ENCODE measurements around the gene ZMIZ2. TPM values are rescaled to one million over a fixed set of nuclear protein-coding genes. Genes with fewer than 3 reads are reported as not detected.
"Not testable (repeated sequence)": the region's sequence is repeated elsewhere in the genome, so short reads cannot be mapped to it uniquely, and the experiment has no call there.

The ZMIZ2 gene
- total RNA-seq, 1 experiment from 2014 or later, result 91.3 TPM

DNA sequence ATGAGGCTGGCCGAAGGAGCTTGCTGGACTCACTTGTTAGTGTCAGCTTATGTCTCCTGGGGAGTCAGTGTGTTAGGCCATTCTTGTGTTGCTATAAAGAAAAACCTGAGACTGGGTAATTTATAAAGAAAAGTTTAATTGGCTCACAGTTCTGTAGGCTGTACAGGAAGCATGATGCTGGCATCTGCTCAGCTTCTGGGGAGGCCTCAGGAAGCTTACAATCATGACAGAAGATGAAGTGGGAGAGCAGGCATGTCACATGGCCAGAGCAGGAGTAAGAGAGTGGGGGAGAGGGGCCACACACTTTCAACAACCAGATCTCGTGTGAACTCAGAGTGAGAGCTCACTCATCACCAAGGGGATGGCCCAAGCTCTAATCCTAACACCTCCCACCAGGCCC lies 49.0 kb upstream of the ZMIZ2 start:
- H3K27ac ChIP-seq (ENCODE audit: low read depth, low read length); H3K4me1 ChIP-seq (ENCODE audit: control insufficient read depth in 1 of 2, insufficient read depth in 2 of 2, low read length in 2 of 2); CTCF ChIA-PET; H3K9me3 ChIP-seq (ENCODE audit: control insufficient read depth in 1 of 2, insufficient read depth in 1 of 2, low read depth in 1 of 2, low read length in 2 of 2); ATAC-seq; POLR2A ChIA-PET; RAD21 ChIA-PET (ENCODE audit: low non-redundant PET in 1 of 2, low total read pairs in 2 of 2, uncharacterized antibody in 2 of 2, unreplicated experiment in 2 of 2); H3K9me2 ChIP-seq (ENCODE audit: insufficient read depth); H3K79me2 ChIP-seq (ENCODE audit: insufficient read depth, low read length); H2AFZ ChIP-seq (ENCODE audit: low read depth, low read length, poor library complexity, severe bottlenecking); intact Hi-C loops (cut with micrococcal nuclease); BruUV-seq (replicated peaks); H3K4me3 ChIP-seq (replicated peaks in 1 of 2; ENCODE audit: low read depth in 1 of 2, low read length in 2 of 2); DNase-seq (ENCODE audit: low read depth, low spot score); H3K9ac ChIP-seq (ENCODE audit: low read length); H3K4me2 ChIP-seq (ENCODE audit: low read length); H4K20me1 ChIP-seq (ENCODE audit: insufficient read depth); H3K27me3 ChIP-seq (ENCODE audit: insufficient read depth, low read length): not testable (repeated sequence)
- peaks cover 13 to 38% of the 10 kb centered on the region in 2 experiments; a peak in 2 of 4 replicates for H3K36me3 ChIP-seq (ENCODE audit: control insufficient read depth in 1 of 2, insufficient read depth in 2 of 2, low read length in 2 of 2)

DNA sequence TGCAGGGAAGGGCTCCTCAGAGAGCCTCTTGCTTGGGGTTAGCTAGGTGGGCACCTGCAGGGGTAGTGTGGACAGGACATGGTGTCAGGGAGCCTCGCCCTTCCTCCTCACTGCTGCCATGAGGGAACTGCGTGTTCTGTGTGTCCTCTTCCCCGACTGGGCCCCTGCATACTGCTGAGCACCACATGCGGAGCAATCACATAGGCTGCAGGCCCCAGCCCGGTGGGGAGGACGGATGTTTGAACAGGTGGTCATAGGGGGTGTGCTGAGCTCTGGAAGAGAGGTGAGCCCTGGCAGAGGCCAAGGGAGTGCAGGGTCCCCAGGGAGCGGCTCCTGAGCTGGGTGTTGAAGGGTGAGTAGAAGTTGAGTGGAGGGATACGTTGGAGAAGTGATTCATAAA lies 48.3 kb upstream of the ZMIZ2 start:
- Histone ChIP-seq H3K4me1 (ENCODE audit: control insufficient read depth in 1 of 2, insufficient read depth in 2 of 2, low read length in 2 of 2) (no peaks in the 10 kb centered on the region), H3K27me3 (ENCODE audit: insufficient read depth, low read length) (no peaks in the 10 kb centered on the region), H3K27ac (ENCODE audit: low read depth, low read length) (no peak overlapping the region), H3K79me2 (ENCODE audit: insufficient read depth, low read length) (no peaks in the 10 kb centered on the region), H3K9me2 (ENCODE audit: insufficient read depth) (no peaks in the 10 kb centered on the region), H3K4me3 (replicated peaks in 1 of 2; ENCODE audit: low read depth in 1 of 2, low read length in 2 of 2) (no peak overlapping the region), H3K9me3 (ENCODE audit: control insufficient read depth in 1 of 2, insufficient read depth in 1 of 2, low read depth in 1 of 2, low read length in 2 of 2) (peaks cover 0 to 5% of the 10 kb centered on the region in 2 experiments; a peak in 1 of 4 replicates), H3K4me2 (ENCODE audit: low read length) (no peak overlapping the region), H3K36me3 (ENCODE audit: control insufficient read depth in 1 of 2, insufficient read depth in 2 of 2, low read length in 2 of 2) (peaks cover 13 to 38% of the 10 kb centered on the region in 2 experiments; a peak in 2 of 4 replicates), H3K9ac (ENCODE audit: low read length) (no peak overlapping the region), H2AFZ (ENCODE audit: low read depth, low read length, poor library complexity, severe bottlenecking) (no peak overlapping the region), H4K20me1 (ENCODE audit: insufficient read depth) (no peaks in the 10 kb centered on the region)
- ChIA-PET POLR2A (no interaction called here), CTCF (no interaction called here), RAD21 (ENCODE audit: low non-redundant PET in 1 of 2, low total read pairs in 2 of 2, uncharacterized antibody in 2 of 2, unreplicated experiment in 2 of 2) (no interaction called here)
- DNase-seq (ENCODE audit: low read depth, low spot score), result no peak
- no peak for TF ChIP-seq EZH2 (IDR thresholded peaks at IDR 0.05)
- TF ChIP-seq, protein P1, sequence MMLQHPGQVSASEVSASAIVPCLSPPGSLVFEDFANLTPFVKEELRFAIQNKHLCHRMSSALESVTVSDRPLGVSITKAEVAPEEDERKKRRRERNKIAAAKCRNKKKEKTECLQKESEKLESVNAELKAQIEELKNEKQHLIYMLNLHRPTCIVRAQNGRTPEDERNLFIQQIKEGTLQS (IDR thresholded peaks at IDR 0.05), result no peak
- TF ChIP-seq, protein P2, sequence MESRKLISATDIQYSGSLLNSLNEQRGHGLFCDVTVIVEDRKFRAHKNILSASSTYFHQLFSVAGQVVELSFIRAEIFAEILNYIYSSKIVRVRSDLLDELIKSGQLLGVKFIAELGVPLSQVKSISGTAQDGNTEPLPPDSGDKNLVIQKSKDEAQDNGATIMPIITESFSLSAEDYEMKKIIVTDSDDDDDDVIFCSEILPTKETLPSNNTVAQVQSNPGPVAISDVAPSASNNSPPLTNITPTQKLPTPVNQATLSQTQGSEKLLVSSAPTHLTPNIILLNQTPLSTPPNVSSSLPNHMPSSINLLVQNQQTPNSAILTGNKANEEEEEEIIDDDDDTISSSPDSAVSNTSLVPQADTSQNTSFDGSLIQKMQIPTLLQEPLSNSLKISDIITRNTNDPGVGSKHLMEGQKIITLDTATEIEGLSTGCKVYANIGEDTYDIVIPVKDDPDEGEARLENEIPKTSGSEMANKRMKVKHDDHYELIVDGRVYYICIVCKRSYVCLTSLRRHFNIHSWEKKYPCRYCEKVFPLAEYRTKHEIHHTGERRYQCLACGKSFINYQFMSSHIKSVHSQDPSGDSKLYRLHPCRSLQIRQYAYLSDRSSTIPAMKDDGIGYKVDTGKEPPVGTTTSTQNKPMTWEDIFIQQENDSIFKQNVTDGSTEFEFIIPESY (IDR thresholded peaks at IDR 0.05; ENCODE audit: extremely low read depth, insufficient replicate concordance, low read length), result no peak
- TF ChIP-seq TCF7L2 (IDR thresholded peaks at IDR 0.05; ENCODE audit: borderline replicate concordance, extremely low read depth, insufficient read depth, insufficient read length), result no peak
- TF ChIP-seq, protein P3, sequence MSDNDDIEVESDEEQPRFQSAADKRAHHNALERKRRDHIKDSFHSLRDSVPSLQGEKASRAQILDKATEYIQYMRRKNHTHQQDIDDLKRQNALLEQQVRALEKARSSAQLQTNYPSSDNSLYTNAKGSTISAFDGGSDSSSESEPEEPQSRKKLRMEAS (IDR thresholded peaks at IDR 0.05), result no peak
- no peak for TF ChIP-seq FOSL1 (IDR thresholded peaks at IDR 0.05; ENCODE audit: low read depth)
- no peak for TF ChIP-seq SIN3A (IDR thresholded peaks at IDR 0.05; ENCODE audit: low read depth)
- TF ChIP-seq CEBPB (IDR thresholded peaks at IDR 0.05; ENCODE audit: low read depth), result no peak
- TF ChIP-seq POLR2A (IDR thresholded peaks at IDR 0.05; ENCODE audit: borderline replicate concordance, extremely low read depth, insufficient read depth, insufficient read length), result no peak
- TF ChIP-seq, protein P4, sequence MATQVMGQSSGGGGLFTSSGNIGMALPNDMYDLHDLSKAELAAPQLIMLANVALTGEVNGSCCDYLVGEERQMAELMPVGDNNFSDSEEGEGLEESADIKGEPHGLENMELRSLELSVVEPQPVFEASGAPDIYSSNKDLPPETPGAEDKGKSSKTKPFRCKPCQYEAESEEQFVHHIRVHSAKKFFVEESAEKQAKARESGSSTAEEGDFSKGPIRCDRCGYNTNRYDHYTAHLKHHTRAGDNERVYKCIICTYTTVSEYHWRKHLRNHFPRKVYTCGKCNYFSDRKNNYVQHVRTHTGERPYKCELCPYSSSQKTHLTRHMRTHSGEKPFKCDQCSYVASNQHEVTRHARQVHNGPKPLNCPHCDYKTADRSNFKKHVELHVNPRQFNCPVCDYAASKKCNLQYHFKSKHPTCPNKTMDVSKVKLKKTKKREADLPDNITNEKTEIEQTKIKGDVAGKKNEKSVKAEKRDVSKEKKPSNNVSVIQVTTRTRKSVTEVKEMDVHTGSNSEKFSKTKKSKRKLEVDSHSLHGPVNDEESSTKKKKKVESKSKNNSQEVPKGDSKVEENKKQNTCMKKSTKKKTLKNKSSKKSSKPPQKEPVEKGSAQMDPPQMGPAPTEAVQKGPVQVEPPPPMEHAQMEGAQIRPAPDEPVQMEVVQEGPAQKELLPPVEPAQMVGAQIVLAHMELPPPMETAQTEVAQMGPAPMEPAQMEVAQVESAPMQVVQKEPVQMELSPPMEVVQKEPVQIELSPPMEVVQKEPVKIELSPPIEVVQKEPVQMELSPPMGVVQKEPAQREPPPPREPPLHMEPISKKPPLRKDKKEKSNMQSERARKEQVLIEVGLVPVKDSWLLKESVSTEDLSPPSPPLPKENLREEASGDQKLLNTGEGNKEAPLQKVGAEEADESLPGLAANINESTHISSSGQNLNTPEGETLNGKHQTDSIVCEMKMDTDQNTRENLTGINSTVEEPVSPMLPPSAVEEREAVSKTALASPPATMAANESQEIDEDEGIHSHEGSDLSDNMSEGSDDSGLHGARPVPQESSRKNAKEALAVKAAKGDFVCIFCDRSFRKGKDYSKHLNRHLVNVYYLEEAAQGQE (IDR thresholded peaks at IDR 0.05; ENCODE audit: low read depth), result no peak
- intact Hi-C loops (cut with micrococcal nuclease), result no loop called here
- no TSS peak for BruUV-seq (replicated peaks)
- ATAC-seq, result no peak

Measured in HCT116 (cell line).